Loucy (cell line): ENCODE results near the gene PARVA.

Source experiments
- H2AFZ ChIP-seq: fragments of 200-600 bp; sonication (generic); 2 replicates; pipeline ENCODE4 v1.6.0; 2016; ENCODE audit warnings: antibody characterized with exemption, mild to moderate bottlenecking, low read length, moderate library complexity
- H3F3A ChIP-seq: fragments of 200-600 bp; 2 replicates; pipeline ENCODE4 v1.6.0; 2016; ENCODE audit warnings: antibody characterized with exemption, low read depth, mild to moderate bottlenecking
- H3K27me3 ChIP-seq: fragments of 200-600 bp; sonication (generic); 2 replicates; pipeline ENCODE4 v1.6.1; 2014; ENCODE audit warnings: low read length, mild to moderate bottlenecking; ENCODE audit not compliant: insufficient read depth, poor library complexity, severe bottlenecking
- H3K36me3 ChIP-seq: fragments of 200-600 bp; sonication (generic); 2 replicates; pipeline ENCODE4 v1.6.1; 2016; ENCODE audit warnings: low read length; ENCODE audit not compliant: insufficient read depth
- H3K4me1 ChIP-seq: fragments of 200-600 bp; sonication (generic); 2 replicates; pipeline ENCODE4 v1.5.1; 2014; ENCODE audit warnings: low read length, mild to moderate bottlenecking; ENCODE audit not compliant: insufficient read depth, poor library complexity, severe bottlenecking
- H3K4me2 ChIP-seq: fragments of 200-600 bp; sonication (generic); 2 replicates; pipeline ENCODE4 v1.6.0; 2014; ENCODE audit warnings: antibody characterized with exemption, low read length, low read depth, mild to moderate bottlenecking; ENCODE audit not compliant: poor library complexity, severe bottlenecking
- H3K4me3 ChIP-seq: fragments of 200-600 bp; sonication (generic); 2 replicates; pipeline ENCODE4 v1.5.1; 2014; ENCODE audit warnings: low read length, mild to moderate bottlenecking, mixed read lengths; ENCODE audit not compliant: poor library complexity, severe bottlenecking
- H3K79me2 ChIP-seq: fragments of 200-600 bp; sonication (generic); 2 replicates; pipeline ENCODE4 v1.6.1; 2014; ENCODE audit warnings: low read length; ENCODE audit not compliant: insufficient read depth
- H3K9ac ChIP-seq: fragments of 200-600 bp; sonication (generic); 2 replicates; pipeline ENCODE4 v1.6.0; 2014; ENCODE audit warnings: mild to moderate bottlenecking, low read depth, low read length, moderate library complexity; ENCODE audit not compliant: poor library complexity, severe bottlenecking
- H3K9me2 ChIP-seq: fragments of 200-600 bp; sonication (generic); replicated peaks from 2 replicates; pipeline ENCODE4 v1.6.1; 2016; ENCODE audit warnings: low read depth, low read length, mixed read lengths
- H3K9me3 ChIP-seq: fragments of 200-600 bp; sonication (generic); 2 replicates; pipeline ENCODE4 v1.6.1; 2014; ENCODE audit warnings: mild to moderate bottlenecking, antibody characterized with exemption, low read length, low read depth; ENCODE audit not compliant: insufficient read depth
- H4K20me1 ChIP-seq: fragments of 200-600 bp; sonication (generic); 2 replicates; pipeline ENCODE4 v1.6.0; 2014; ENCODE audit warnings: antibody characterized with exemption, low read length, mild to moderate bottlenecking; ENCODE audit not compliant: insufficient read depth, poor library complexity, severe bottlenecking
- EZH2phosphoT487 ChIP-seq: fragments of 200-600 bp; IDR thresholded peaks from 2 replicates; pipeline ENCODE4 v1.6.1; 2018; ENCODE audit warnings: antibody characterized with exemption, mild to moderate bottlenecking, moderate library complexity, borderline replicate concordance
- TF ChIP-seq, protein P1 (sequence below): fragments of 200-600 bp; sonication (generic); conservative IDR thresholded peaks from 2 replicates; pipeline ENCODE4 v1.5.1; 2014; ENCODE audit warnings: mild to moderate bottlenecking, antibody characterized with exemption, low read length

Gene PARVA

DNA sequence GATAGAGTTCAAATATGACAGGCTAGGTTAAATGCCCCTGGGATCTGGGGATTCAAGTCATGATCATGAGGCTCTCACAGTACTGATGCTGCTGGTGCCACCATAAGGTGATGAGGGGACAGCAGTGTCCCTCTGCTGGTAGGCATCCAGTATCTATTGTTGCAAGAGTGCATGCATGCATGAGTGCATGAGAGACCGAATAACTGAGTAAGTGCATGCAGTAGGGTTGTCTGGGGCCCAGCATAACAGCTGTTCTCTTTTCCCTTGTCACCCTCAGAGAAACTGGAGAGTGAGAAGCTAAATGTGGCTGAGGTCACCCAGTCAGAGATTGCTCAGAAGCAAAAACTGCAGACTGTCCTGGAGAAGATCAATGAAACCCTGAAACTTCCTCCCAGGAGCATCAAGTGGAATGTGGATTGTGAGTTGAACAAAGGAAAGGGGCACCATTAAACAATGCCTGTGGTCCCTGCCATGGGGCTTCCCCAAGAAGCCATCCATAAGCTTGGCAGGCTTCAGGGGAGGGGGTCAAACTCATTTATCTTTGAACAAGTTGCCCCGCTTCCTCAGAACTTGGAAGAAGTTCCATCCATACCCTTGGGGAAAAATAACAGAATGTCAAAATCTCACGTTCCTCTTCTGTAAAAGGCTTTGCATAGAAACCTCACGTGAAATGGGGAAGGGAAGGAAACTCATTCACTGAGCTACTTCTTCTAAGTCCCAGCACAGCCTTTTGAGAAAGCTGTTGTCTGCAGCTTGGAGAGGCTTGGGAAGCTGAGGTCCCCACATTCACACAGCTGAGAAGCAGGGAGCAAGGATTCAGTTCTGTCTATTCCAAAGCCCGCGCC is 119.0 kb downstream of the PARVA start:
- H3K4me2 ChIP-seq: no peak overlapping the region
- H3K9ac ChIP-seq: no peak overlapping the region
- TF ChIP-seq, protein P1, sequence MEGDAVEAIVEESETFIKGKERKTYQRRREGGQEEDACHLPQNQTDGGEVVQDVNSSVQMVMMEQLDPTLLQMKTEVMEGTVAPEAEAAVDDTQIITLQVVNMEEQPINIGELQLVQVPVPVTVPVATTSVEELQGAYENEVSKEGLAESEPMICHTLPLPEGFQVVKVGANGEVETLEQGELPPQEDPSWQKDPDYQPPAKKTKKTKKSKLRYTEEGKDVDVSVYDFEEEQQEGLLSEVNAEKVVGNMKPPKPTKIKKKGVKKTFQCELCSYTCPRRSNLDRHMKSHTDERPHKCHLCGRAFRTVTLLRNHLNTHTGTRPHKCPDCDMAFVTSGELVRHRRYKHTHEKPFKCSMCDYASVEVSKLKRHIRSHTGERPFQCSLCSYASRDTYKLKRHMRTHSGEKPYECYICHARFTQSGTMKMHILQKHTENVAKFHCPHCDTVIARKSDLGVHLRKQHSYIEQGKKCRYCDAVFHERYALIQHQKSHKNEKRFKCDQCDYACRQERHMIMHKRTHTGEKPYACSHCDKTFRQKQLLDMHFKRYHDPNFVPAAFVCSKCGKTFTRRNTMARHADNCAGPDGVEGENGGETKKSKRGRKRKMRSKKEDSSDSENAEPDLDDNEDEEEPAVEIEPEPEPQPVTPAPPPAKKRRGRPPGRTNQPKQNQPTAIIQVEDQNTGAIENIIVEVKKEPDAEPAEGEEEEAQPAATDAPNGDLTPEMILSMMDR: peak; percentile 22
- TF ChIP-seq EZH2phosphoT487: no peak

DNA sequence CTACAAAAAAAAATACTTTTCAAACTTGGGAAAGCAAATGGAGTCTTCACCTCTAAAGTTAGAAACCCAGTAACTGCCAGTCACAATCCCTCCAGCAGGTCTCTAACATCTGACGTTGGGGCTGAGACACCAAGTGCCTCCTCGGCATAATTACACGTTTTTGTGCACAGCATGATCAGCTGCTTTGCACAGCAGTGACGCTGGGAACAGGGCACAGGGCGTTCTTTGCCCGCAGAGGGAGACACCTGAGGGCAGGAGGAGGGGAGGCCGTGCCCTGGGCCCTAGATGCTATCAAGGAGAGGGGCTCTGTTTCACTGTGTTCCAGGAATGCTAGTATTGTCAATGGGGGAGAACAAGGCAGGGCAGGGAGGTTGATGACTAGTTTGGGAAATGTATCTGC is 120.1 kb downstream of the PARVA start:
- H3K27me3 ChIP-seq: no peaks in the 10 kb centered on the region
- H4K20me1 ChIP-seq: no peaks in the 10 kb centered on the region
- TF ChIP-seq, protein P1: no peak
- TF ChIP-seq EZH2phosphoT487: no peak
- H3K4me1 ChIP-seq: no peaks in the 10 kb centered on the region
- H3K9me3 ChIP-seq: no peaks in the 10 kb centered on the region
- H3K9ac ChIP-seq: no peak overlapping the region
- no peak overlapping the region for H2AFZ ChIP-seq
- H3K79me2 ChIP-seq: no peaks in the 10 kb centered on the region
- no peaks in the 10 kb centered on the region for H3K9me2 ChIP-seq
- no peaks in the 10 kb centered on the region for H3F3A ChIP-seq
- H3K4me3 ChIP-seq: no peak overlapping the region
- no peak overlapping the region for H3K4me2 ChIP-seq
- no peaks in the 10 kb centered on the region for H3K36me3 ChIP-seq

More for the DNA sequence above, 119.0 kb downstream of the PARVA start:
- H3K9me2 ChIP-seq: no peaks in the 10 kb centered on the region
- no peaks in the 10 kb centered on the region for H4K20me1 ChIP-seq
- no peaks in the 10 kb centered on the region for H3K79me2 ChIP-seq
- no peak overlapping the region for H3K4me3 ChIP-seq
- H2AFZ ChIP-seq: no peak overlapping the region
- no peaks in the 10 kb centered on the region for H3F3A ChIP-seq
- H3K4me1 ChIP-seq: no peaks in the 10 kb centered on the region
- H3K27me3 ChIP-seq: no peaks in the 10 kb centered on the region
- H3K9me3 ChIP-seq: no peaks in the 10 kb centered on the region
- H3K36me3 ChIP-seq: no peaks in the 10 kb centered on the region

DNA sequence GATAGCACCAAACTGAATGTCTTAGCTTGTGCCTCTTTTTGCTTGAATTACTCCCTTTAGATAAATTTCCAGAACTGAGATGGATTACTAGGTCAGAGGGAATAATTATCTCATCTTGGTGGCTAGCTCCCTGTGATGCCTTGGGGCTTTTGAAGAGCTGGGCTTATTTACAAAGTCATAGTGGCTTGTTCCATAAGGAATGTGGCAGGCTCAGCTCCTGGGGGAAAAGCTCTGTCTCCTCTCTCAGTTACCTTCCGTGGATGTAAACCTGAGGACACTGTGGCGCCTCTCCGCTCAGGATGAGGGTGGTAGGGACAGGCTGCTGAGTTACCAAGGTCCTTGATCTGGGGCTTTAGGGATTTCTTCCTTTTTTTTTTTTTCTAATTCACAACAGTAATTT is 121.7 kb downstream of the PARVA start:
- TF ChIP-seq EZH2phosphoT487: no peak
- TF ChIP-seq, protein P1: no peak
- Histone ChIP-seq H3F3A (no peaks in the 10 kb centered on the region), H3K9ac (no peak overlapping the region), H2AFZ (no peak overlapping the region), H3K27me3 (no peaks in the 10 kb centered on the region), H3K9me2 (no peaks in the 10 kb centered on the region), H3K36me3 (no peaks in the 10 kb centered on the region), H3K4me1 (no peaks in the 10 kb centered on the region), H3K4me2 (no peak overlapping the region), H3K4me3 (no peak overlapping the region), H3K9me3 (no peaks in the 10 kb centered on the region), H4K20me1 (no peaks in the 10 kb centered on the region), H3K79me2 (no peaks in the 10 kb centered on the region)
